A549 (cell line): ENCODE measurements around the gene CTXN1. TPM values are rescaled to one million over a fixed set of nuclear protein-coding genes. Genes with fewer than 3 reads are reported as not detected.

Experiments
- ATAC-seq, 2 experiments: fragments of 200-7000 bp in 1 of 2; fragments of >200 bp in 1 of 2; cut with Nextera tagmentation in 1 of 2; cut with Tn5 transposase in 1 of 2; 3 replicates each; pipeline versions ENCODE4 v1.8.0 to v1.9.1; 2018 to 2020; ENCODE audit warnings: mild to moderate bottlenecking in 1 of 2, moderate library complexity in 1 of 2
- CTCF ChIA-PET: fragments of 300-600 bp; sonication (Branson Sonifier 250); formaldehyde crosslinking; extraction: SDS; loops from one replicate; lab custom pipeline; 2021; ENCODE audit warnings: antibody characterized with exemption, inconsistent platforms; lab: Yijun Ruan, JAX
- POLR2A ChIA-PET: fragments of 350-600 bp; formaldehyde crosslinking; extraction: SDS; loops from one replicate; lab custom pipeline; 2021; ENCODE audit warnings: antibody characterized with exemption, inconsistent platforms; lab: Yijun Ruan, JAX
- DNase-seq, 2 experiments: peaks; one replicate each; pipeline versions ENCODE4 v3.0.0 to v3.0.0-alpha.2; 2011 to 2016; ENCODE audit warnings: low read depth in 1 of 2, low spot score in 1 of 2
- FAIRE-seq: peaks from 2 replicates; lab custom pipeline; 2011; peaks lifted over from hg19 to GRCh38; lab: Jason Lieb, UNC
- H3K27ac ChIP-seq, 2 experiments: fragments of >200 bp; sonication (Bioruptor Twin); formaldehyde crosslinking; 3 replicates each; pipeline ENCODE4 v1.5.1; 2016 to 2017
- H3K4me1 ChIP-seq: fragments of >200 bp; sonication (Bioruptor Twin); formaldehyde crosslinking; 3 replicates; pipeline ENCODE4 v1.6.1; 2016
- H3K4me2 ChIP-seq: fragments of >200 bp; sonication (Bioruptor Twin); formaldehyde crosslinking; 3 replicates; pipeline ENCODE4 v1.6.1; 2016
- H3K4me3 ChIP-seq: fragments of >200 bp; sonication (Bioruptor Twin); formaldehyde crosslinking; 3 replicates; pipeline ENCODE4 v1.5.1; 2016
- H3K9me3 ChIP-seq: fragments of >200 bp; sonication (Bioruptor Twin); formaldehyde crosslinking; 3 replicates; pipeline ENCODE4 v1.6.1; 2016
- BHLHE40 ChIP-seq: IDR thresholded peaks from 2 replicates; pipeline ENCODE4 v1.6.1; 2012; ENCODE audit warnings: low read depth, low read length, inconsistent platforms
- CBX2 ChIP-seq: fragments of 200-600 bp; sonication (generic); IDR thresholded peaks from 2 replicates; pipeline ENCODE4 v1.6.1; 2016; ENCODE audit warnings: low read depth, mild to moderate bottlenecking, borderline replicate concordance
- CHD4 ChIP-seq: fragments of 200-600 bp; sonication (generic); IDR thresholded peaks from 2 replicates; pipeline ENCODE4 v1.6.1; 2016; ENCODE audit warnings: antibody characterized with exemption, mild to moderate bottlenecking, borderline replicate concordance
- EHF ChIP-seq: fragments of 250-450 bp; sonication (Bioruptor Pico); IDR thresholded peaks from 2 replicates; pipeline ENCODE4 v1.5.0; 2020; ENCODE audit warnings: mild to moderate bottlenecking
- EHMT2 ChIP-seq: fragments of 200-600 bp; sonication (generic); IDR thresholded peaks from 2 replicates; pipeline ENCODE4 v1.6.1; 2016; ENCODE audit warnings: antibody characterized with exemption, low read depth, mild to moderate bottlenecking, moderate library complexity
- GATA3 ChIP-seq: IDR thresholded peaks from 2 replicates; pipeline ENCODE4 v1.6.1; 2012; ENCODE audit warnings: borderline replicate concordance
- HOXB5 ChIP-seq: fragments of 250-450 bp; sonication (Bioruptor Pico); IDR thresholded peaks from 2 replicates; pipeline ENCODE4 v1.5.0; 2020; ENCODE audit warnings: mild to moderate bottlenecking, moderate library complexity
- JUNB ChIP-seq: fragments of >200 bp; sonication (Bioruptor Twin); formaldehyde crosslinking; IDR thresholded peaks from 2 replicates; pipeline ENCODE4 v1.6.1; 2016
- MAZ ChIP-seq: fragments of 150-350 bp; IDR thresholded peaks from 2 replicates; pipeline ENCODE4 v1.6.1; 2014; ENCODE audit warnings: antibody characterized with exemption, low read depth, low read length, borderline replicate concordance
- NR3C1 ChIP-seq: fragments of >200 bp; sonication (Bioruptor Twin); formaldehyde crosslinking; IDR thresholded peaks from 3 replicates; pipeline ENCODE4 v1.6.1; 2017
- RAD21 ChIP-seq, 2 experiments: fragments of >200 bp in 1 of 2; sonication (Bioruptor Twin) in 1 of 2; formaldehyde crosslinking in 1 of 2; IDR thresholded peaks in 1 of 2; conservative IDR thresholded peaks in 1 of 2; 2 replicates in 1 of 2; 3 replicates in 1 of 2; pipeline ENCODE4 v1.6.1; 2012 to 2018; ENCODE audit warnings: inconsistent platforms in 1 of 2
- RFX5 ChIP-seq: fragments of 450-650 bp; IDR thresholded peaks from 2 replicates; pipeline ENCODE4 v1.7.1; 2014; ENCODE audit warnings: antibody characterized with exemption, mild to moderate bottlenecking, moderate library complexity
- TFCP2L1 ChIP-seq: fragments of 250-450 bp; sonication (Bioruptor Pico); IDR thresholded peaks from 2 replicates; pipeline ENCODE4 v1.5.0; 2021; ENCODE audit warnings: mild to moderate bottlenecking
- WGBS: methylation state at CpG from one replicate; pipeline ENCODE4 v1.1.6; 2017; ENCODE audit errors: missing lambda C conversion rate; 5-methylcytosine and 5-hydroxymethylcytosine counted together
- polyA plus RNA-seq, 4 experiments: library from polyadenylated mRNA; depleted of rRNA in 3 of 4; stranded (reverse); fragments of >200 nt; fragmentation: RNase III in 1 of 4; extraction: RNeasy Plus Mini Kit Qiagen cat#74134 plus additional on column Dnase treatment in 1 of 4; gene quantifications; 2 replicates in 3 of 4; 3 replicates in 1 of 4; pipeline ENCODE4 v1.2.3, GENCODE V29; 2011 to 2017
- TF ChIP-seq, protein P1 (sequence below): fragments of >200 bp; sonication (Bioruptor Twin); formaldehyde crosslinking; IDR thresholded peaks from 3 replicates; pipeline ENCODE4 v1.6.1; 2016
- TF ChIP-seq, protein P2 (sequence below): fragments of >200 bp; sonication (Bioruptor Twin); formaldehyde crosslinking; IDR thresholded peaks from 3 replicates; pipeline ENCODE4 v1.5.1; 2016
- TF ChIP-seq, protein P3 (sequence below): fragments of 200-600 bp; sonication (generic); IDR thresholded peaks from 2 replicates; pipeline ENCODE4 v1.6.1; 2016; ENCODE audit warnings: antibody characterized with exemption, mild to moderate bottlenecking, moderate library complexity
- TF ChIP-seq, protein P4 (sequence below): fragments of 250-450 bp; sonication (Bioruptor Pico); IDR thresholded peaks from 2 replicates; pipeline ENCODE4 v1.5.0; 2021; ENCODE audit warnings: mild to moderate bottlenecking, moderate library complexity, borderline replicate concordance
- TF ChIP-seq, protein P5 (sequence below): fragments of 450-650 bp; IDR thresholded peaks from 2 replicates; pipeline ENCODE4 v1.6.1; 2014; ENCODE audit warnings: antibody characterized with exemption

CTXN1 gene
- polyA plus RNA-seq, 2 of the 4 experiments (the other 2 are of a cell fraction), result 1.2 to 9.9 TPM

DNA sequence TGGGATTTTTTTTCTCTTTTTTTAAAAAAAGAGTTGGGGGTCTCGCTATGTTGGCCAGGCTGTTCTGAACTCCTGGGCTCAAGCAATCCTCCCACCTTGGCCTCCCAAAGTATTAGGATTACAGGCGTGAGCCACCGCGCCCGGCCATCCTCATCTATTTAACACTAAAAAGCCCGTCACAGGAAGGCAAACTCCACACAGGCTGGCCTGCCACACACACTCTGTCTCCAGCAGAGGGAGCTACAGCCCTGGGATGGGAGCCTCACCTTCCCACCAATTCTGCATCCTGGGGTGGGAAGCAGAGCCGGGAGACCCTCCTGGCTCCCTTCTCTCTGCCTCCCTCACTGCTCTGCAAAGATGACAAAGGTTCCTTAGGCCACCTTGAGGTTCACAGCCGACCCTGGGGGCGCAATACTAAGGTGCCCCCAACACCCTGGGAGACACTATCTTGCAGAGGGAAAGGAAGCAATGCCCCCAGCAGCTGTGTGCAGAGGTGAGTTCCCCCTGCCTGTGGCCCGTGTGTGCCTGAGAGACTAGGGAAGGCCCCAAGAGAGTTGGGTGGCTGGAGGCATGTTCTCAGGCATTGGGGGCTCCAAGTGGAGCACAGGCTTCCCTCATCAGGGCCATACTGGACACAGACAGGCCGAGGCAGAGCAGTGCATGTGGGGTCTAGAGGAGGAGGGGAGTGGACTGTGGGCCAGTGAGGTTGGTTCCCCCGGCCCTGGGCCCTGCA, 44.9 kb upstream of the CTXN1 start (continued):
- TF ChIP-seq RAD21 (conservative IDR thresholded peaks at IDR 0.05 in 1 of 2, IDR thresholded peaks at IDR 0.05 in 1 of 2) (peak; percentile 67 to 74), RFX5 (no peak), CHD4 (no peak), TFCP2L1 (CRISPR knock-in tag) (no peak), BHLHE40 (no peak), EHMT2 (no peak), JUNB (no peak), CBX2 (no peak), HOXB5 (CRISPR knock-in tag) (no peak)
- TF ChIP-seq, protein P1, sequence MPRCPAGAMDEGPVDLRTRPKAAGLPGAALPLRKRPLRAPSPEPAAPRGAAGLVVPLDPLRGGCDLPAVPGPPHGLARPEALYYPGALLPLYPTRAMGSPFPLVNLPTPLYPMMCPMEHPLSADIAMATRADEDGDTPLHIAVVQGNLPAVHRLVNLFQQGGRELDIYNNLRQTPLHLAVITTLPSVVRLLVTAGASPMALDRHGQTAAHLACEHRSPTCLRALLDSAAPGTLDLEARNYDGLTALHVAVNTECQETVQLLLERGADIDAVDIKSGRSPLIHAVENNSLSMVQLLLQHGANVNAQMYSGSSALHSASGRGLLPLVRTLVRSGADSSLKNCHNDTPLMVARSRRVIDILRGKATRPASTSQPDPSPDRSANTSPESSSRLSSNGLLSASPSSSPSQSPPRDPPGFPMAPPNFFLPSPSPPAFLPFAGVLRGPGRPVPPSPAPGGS, result no peak
- TF ChIP-seq, protein P2, sequence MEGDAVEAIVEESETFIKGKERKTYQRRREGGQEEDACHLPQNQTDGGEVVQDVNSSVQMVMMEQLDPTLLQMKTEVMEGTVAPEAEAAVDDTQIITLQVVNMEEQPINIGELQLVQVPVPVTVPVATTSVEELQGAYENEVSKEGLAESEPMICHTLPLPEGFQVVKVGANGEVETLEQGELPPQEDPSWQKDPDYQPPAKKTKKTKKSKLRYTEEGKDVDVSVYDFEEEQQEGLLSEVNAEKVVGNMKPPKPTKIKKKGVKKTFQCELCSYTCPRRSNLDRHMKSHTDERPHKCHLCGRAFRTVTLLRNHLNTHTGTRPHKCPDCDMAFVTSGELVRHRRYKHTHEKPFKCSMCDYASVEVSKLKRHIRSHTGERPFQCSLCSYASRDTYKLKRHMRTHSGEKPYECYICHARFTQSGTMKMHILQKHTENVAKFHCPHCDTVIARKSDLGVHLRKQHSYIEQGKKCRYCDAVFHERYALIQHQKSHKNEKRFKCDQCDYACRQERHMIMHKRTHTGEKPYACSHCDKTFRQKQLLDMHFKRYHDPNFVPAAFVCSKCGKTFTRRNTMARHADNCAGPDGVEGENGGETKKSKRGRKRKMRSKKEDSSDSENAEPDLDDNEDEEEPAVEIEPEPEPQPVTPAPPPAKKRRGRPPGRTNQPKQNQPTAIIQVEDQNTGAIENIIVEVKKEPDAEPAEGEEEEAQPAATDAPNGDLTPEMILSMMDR, result peak; percentile 65

DNA sequence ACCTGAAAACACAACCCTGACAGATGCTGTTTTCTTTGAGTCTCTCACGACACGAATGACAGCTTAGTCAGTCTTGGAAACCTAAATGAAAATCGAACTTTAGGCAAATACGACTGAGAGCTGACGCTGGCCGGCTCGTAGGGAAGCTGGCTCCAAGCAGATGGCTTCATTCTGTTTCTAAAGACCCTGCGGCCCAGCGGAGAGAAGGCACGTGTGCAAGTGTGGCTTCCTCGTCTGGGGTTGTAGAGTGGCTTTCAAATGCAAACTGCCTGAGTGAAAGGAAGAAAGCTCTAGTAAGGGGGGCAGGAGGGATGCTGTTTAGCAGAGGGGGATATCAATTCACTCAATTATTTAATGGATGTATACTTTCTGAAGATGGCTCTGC, 43.6 kb upstream of the CTXN1 start:
- ATAC-seq (no peak), DNase-seq (no peak), FAIRE-seq (no peak)
- H3K4me1 ChIP-seq, result no peaks in the 10 kb centered on the region
- TF ChIP-seq EHMT2 (no peak), CHD4 (no peak), EHF (no peak), GATA3 (no peak), NR3C1 (no peak), MAZ (no peak), CBX2 (no peak)
- TF ChIP-seq, protein P3, sequence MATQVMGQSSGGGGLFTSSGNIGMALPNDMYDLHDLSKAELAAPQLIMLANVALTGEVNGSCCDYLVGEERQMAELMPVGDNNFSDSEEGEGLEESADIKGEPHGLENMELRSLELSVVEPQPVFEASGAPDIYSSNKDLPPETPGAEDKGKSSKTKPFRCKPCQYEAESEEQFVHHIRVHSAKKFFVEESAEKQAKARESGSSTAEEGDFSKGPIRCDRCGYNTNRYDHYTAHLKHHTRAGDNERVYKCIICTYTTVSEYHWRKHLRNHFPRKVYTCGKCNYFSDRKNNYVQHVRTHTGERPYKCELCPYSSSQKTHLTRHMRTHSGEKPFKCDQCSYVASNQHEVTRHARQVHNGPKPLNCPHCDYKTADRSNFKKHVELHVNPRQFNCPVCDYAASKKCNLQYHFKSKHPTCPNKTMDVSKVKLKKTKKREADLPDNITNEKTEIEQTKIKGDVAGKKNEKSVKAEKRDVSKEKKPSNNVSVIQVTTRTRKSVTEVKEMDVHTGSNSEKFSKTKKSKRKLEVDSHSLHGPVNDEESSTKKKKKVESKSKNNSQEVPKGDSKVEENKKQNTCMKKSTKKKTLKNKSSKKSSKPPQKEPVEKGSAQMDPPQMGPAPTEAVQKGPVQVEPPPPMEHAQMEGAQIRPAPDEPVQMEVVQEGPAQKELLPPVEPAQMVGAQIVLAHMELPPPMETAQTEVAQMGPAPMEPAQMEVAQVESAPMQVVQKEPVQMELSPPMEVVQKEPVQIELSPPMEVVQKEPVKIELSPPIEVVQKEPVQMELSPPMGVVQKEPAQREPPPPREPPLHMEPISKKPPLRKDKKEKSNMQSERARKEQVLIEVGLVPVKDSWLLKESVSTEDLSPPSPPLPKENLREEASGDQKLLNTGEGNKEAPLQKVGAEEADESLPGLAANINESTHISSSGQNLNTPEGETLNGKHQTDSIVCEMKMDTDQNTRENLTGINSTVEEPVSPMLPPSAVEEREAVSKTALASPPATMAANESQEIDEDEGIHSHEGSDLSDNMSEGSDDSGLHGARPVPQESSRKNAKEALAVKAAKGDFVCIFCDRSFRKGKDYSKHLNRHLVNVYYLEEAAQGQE, result no peak
- TF ChIP-seq, protein P4, sequence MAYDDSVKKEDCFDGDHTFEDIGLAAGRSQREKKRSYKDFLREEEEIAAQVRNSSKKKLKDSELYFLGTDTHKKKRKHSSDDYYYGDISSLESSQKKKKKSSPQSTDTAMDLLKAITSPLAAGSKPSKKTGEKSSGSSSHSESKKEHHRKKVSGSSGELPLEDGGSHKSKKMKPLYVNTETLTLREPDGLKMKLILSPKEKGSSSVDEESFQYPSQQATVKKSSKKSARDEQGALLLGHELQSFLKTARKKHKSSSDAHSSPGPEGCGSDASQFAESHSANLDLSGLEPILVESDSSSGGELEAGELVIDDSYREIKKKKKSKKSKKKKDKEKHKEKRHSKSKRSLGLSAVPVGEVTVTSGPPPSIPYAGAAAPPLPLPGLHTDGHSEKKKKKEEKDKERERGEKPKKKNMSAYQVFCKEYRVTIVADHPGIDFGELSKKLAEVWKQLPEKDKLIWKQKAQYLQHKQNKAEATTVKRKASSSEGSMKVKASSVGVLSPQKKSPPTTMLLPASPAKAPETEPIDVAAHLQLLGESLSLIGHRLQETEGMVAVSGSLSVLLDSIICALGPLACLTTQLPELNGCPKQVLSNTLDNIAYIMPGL (CRISPR knock-in tag), result no peak
- TF ChIP-seq, protein P5, sequence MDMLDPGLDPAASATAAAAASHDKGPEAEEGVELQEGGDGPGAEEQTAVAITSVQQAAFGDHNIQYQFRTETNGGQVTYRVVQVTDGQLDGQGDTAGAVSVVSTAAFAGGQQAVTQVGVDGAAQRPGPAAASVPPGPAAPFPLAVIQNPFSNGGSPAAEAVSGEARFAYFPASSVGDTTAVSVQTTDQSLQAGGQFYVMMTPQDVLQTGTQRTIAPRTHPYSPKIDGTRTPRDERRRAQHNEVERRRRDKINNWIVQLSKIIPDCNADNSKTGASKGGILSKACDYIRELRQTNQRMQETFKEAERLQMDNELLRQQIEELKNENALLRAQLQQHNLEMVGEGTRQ, result no peak
- no peak overlapping the region for H3K4me3 ChIP-seq
- 89% methylated on average over 11 of the region's 11 CpGs for WGBS
- CTCF ChIA-PET, result interaction anchor here (0.7 to 4.9 kb wide), 7 partner anchors 20 to 283 kb away, joined by 3 to 31 read pairs (median 4); partner anchors contain the start of gene TIMM44
- H3K4me2 ChIP-seq, result no peak overlapping the region
- POLR2A ChIA-PET, result no interaction called here
- no peaks in the 10 kb centered on the region for H3K9me3 ChIP-seq
- no peak overlapping the region for H3K27ac ChIP-seq
